T-helper 1 cell treated with Interleukin-12 subunit alpha and Interleukin-12 subunit beta and Interleukin-4 antibody, amounts not matched to agents 30 ng/mL and 1 ng/mL, for 36 hours (primary cell): ENCODE results near the gene CREBL2. TPM values are rescaled to one million over a fixed set of nuclear protein-coding genes. Genes with fewer than 3 reads are reported as not detected.

Experiments used
- total RNA-seq: library from RNA; stranded (reverse); gene quantifications from 2 replicates; pipeline ENCODE4 v1.2.3, GENCODE V29; 2022

Gene CREBL2
- total RNA-seq, 1 donor from 2014 or later: 19.0 TPM

Other genes starting within 250 kb of the CREBL2 start
- gene DUSP16, start 49.0 kb upstream of the CREBL2 start, total RNA-seq: 46.2 and 49.4 TPM in 2 replicates
- 7.1 and 7.6 TPM in 2 replicates for gene GPR19, start 84.3 kb downstream of the CREBL2 start, total RNA-seq
- gene CDKN1B, start 105.5 kb downstream of the CREBL2 start, total RNA-seq: 93.0 and 96.9 TPM in 2 replicates
- 7.3 and 11.0 TPM in 2 replicates for gene APOLD1, start 173.8 kb downstream of the CREBL2 start, total RNA-seq
- gene DDX47, start 201.5 kb downstream of the CREBL2 start, total RNA-seq: 87.1 and 87.6 TPM in 2 replicates